HG02610 (cell line): ENCODE data around the gene EYS.

Experiments
- ATAC-seq: cut with Tn5 transposase; IDR thresholded peaks from one replicate; pipeline ENCODE4 v1.9.1; 2021; ENCODE audit warnings: mild to moderate bottlenecking, moderate library complexity; ENCODE audit not compliant: unreplicated experiment

EYS gene

DNA sequence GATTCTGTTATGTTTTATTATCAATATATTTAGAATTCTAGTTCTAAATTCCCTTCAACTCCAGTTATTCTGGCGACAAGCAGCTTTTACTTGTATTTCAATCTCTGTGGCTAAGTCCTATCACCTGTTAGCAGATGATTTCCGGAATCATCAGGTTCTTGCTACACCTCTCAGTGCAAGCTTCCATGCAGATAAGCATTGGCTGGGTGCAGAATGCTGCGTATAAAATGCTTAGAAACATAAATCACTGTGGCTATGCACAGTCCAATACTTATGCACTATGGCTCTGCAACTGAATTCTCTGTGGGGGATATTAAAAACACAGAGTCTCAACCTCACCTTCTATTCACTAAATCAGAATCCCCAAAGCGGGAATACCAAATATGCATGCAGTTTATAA lies 720.0 kb downstream of the EYS start:
- no peak for ATAC-seq

- no peak for ATAC-seq
Observed at GRCh38 chr6:64985726-64986125, 721.3 kb downstream of the EYS start.

DNA sequence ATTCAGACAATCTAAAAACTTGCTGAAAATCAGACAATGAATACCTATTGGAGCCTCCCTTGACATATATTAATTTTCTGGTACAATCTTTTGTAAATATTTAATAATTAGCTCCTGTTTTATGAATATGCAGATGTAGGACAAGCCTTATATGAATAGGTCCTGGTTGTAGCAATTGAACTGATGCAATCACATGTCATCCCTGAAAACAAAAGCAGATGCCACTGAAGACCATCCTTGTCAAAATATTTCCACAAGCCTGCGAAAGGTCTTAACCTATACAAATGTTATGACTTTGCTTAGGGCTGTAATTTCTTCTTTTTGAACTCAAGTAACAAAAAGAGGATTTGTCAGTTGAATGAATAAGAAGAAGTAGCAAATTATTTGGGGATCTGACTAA lies 722.1 kb downstream of the EYS start:
- ATAC-seq: no peak

DNA sequence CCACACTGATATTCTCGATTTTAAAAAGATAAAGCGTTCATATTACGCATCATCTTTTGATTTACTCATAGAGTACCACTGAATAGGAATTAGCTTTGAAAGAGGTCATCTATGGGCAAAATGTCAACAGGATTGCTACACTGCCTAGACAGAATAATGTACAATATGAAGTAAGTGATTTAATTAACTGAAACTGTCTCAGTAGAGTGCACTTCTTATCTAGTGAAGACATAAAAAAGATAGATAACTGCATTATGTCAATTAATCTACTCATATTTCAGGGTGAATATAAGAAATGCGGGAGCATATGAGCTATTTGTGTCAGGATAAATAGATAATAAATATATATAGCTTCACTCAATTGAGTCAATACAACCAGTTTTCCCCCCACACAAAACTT lies 723.9 kb downstream of the EYS start:
- no peak for ATAC-seq

GRCh38 chr6:64973142-64973541 lies 733.9 kb downstream of the EYS start:
- ATAC-seq: no peak

DNA sequence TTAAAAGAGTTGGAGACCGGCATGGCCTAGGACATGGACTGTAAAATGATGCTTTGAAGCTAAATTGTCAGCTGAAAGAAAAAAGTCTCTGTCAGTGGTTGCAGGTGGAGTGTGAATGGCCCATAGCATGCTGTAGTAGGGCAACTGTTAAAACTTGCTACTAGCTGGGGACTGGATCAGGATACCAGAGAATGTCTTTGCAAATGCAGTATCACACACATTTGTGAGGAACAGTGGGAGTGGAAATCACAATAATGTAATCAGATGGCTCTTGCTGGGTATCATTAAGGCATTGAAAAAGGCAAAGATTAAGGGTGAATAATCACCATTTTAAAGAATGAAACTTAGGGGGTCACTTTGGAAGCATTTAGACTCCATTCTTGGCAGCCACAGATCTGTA lies 737.9 kb downstream of the EYS start:
- ATAC-seq: no peak

- no peak for ATAC-seq
Observed at GRCh38 chr6:64955435-64955848, 751.6 kb downstream of the EYS start.

GRCh38 chr6:64949257-64949656 lies 757.8 kb downstream of the EYS start:
- ATAC-seq: no peak

DNA sequence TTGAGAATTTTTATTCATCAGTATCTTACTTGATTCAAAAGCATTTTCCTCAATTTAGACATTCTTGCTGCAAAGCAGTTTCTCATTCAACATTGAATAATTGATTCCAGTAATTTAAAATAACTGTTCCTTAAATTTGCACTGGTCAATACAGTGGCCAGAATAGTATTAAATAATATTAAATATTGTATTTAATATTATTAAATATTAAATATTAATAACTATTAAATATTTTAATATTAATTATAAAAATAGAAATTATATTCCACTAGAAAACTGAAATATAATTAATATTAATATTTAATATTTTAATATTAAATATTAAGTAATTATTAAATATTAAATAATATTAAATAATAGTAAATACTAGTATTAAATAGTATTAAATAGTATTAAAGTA lies 758.8 kb downstream of the EYS start:
- no peak for ATAC-seq

DNA sequence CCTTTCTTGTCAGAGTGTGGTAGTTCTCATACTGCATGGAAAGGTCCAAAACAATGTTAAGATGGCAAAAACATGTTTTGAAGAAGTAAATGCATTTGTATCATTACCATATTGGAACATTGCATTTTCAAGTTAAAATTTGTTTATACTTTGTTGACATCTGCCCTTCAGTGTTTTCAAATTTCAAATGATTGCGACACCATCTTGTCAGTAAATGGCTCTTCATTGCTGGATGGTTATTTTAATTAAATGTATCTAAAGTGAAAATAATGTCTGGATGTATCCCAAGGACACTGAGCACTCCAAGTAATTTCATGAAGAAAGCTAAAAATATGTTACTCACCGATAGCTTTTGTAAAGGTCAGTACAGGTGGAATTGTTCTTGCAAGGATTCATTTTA lies 761.6 kb downstream of the EYS start:
- no peak for ATAC-seq

DNA sequence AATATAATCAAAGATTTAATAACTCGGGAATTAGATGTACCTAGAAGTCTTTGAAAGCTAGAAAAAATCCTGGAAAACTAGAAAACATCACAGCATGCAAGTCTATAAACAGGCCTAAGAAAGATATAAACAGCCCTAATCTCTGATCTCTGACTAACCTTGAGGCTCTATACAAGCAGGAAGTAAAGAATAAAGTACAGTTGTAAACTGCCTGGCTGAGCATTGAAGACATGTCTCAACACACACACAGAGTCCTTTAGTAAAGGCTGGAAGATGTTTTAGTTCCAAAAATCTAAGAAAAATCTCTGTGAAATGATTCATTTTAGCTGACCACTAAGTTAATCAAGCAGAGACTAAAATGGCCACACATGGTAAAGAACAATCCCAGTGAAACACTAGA lies 774.5 kb downstream of the EYS start:
- no peak for ATAC-seq

DNA sequence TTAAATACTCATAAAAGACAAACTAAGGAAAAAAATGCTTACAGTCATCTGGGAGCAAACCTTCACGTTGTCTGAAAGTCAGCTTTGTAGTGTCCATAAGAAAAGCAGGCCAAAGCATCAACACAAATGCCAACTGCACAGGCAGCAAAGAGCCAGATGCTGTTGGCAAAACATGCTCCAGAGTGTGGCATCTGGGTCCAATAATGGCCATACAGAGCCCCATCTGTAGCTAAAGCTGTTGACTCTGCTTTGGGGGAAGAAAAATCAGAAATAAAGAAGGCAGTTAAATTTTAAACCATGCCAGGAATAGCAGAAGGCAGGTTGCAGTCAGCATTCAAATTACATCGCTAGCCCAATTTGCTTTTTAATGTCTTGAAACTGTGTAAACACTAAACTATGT lies 776.3 kb downstream of the EYS start:
- ATAC-seq: no peak

DNA sequence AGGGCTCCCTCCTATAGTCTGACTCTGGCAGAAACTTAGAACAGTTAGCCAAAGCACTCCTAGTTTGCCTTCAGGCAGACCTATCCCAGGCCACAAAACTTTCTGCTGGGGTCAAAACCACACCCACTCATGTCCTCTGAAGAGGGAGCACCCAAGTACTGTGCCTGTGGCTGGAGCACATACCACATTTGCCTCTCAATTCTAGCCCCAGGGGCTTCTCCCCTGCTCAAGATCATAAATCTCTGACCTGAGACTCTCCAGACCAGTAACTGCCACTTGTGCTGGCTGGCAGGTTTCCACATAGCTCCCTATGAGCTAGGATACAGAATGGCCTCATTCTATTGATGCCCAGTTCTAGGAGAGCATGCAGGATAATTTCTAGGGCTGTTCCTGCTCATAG lies 781.0 kb downstream of the EYS start:
- ATAC-seq: no peak

DNA sequence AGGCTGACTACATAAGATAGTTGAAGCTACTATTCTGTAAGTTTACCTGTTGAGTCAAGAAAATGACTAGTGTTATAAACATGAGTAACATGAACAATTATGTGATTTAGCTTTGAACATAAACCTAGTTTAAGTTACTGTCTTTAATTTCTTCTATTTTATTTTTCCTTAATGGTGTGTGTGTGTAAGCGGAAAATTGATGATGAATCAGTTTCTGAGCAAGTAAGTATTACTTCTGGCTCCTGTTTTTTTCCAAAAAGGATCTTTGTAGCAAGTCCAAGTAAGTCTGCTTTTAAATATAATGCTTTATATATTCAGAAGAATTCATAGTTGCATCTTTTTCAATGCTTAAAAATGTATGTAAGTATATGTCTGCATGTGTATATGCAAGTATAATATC lies 786.8 kb downstream of the EYS start:
- no peak for ATAC-seq

GRCh38 chr6:64914124-64914523 lies 792.9 kb downstream of the EYS start:
- ATAC-seq: no peak

DNA sequence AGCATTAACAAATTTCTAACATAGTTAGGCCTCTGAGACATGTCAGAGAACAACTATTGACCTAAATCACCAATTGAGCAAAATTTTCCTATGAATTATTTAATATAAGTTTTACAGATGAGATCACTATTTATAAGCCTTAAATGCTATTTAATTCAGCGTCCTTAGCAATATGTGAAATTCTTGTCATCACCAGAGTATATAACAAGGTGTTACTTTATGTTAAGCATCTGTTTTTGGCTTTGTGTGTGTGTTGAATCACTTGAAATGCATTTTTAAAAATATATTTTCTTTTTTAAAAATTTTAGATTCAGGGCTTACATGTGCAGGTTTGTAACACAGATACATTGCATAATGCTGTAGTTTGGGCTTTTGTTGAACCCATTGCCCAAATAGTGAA lies 794.1 kb downstream of the EYS start:
- no peak for ATAC-seq

DNA sequence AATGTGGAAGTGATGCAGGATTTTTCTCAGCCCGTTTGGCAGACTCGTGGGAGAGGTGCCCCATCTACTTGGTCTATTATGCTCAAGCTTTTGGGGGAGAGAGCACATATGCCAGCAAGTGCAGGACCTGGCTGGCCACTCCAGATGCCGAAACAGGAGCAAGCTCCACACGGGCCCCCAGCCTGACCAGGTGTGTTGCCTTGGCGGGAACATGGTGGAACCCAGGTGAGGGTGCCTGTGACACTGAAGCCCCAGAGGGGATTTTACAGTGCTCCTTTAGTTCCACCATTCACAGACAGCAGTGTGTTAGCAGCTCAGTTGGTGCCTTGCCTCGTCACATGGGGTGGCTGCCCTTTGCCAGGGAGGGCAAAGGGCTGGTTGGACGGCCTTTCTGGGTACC lies 798.9 kb downstream of the EYS start:
- ATAC-seq: no peak

GRCh38 chr6:64904616-64905015 lies 802.4 kb downstream of the EYS start:
- no peak for ATAC-seq

- ATAC-seq: no peak
Observed at GRCh38 chr6:64902596-64902995, 804.4 kb downstream of the EYS start.

DNA sequence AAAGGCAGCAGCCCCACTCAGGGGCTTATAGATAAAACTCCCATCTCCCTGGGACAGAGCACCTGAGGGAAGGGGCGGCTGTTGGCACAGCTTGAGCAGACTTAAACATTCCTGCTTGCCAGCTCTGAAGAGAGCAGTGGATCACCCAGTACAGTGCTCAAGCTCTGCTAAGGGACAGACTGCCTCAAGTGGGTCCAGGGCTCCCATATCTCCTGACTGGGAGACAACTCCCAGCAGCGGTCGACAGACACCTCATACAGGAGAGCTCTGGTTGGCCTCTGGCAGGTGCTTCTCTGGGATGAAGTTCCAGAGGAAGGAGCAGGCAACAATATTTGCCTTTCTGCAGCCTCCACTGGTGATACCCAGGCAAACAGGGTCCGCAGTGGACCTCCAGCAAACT lies 810.1 kb downstream of the EYS start:
- ATAC-seq: no peak

- ATAC-seq: no peak
Observed at GRCh38 chr6:64895945-64896344, 811.1 kb downstream of the EYS start.

DNA sequence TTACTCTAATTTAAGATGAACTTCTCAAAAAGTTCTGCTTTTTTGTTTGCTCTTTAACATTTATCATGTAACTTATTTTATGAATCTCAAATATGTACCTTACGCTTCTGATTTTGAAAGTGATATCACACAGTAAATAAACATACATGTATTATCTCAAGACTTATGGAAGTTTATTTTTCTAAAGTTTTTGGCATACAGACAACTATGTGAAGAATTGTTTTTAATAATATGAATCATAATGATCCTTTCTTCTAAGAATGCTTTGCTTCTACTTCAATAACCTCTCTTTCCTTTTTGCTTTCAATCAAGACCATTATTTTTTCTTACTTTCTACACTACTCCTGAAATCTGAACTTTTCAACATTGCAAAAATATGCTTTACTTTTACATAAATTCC lies 816.4 kb downstream of the EYS start:
- no peak for ATAC-seq

DNA sequence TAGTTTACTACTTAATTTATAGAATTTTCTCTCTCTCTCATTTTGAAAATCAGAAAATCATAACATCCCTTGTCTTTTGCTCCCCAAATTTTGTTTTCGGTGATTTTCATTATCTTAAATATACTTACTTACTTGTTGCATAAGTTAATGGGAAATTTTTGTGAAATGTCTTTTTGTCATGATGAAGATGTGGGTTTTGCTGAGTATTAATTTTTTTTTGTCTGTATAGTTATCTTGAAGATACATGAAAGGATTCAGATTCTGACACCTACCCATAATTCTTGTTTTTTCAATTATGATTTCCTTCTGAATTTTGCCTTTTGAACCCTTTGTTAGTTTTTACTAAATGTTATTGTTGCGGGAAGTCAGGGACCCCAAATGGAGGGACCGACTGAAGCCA lies 817.9 kb downstream of the EYS start:
- no peak for ATAC-seq

- no peak for ATAC-seq
Observed at GRCh38 chr6:64874776-64875175, 832.2 kb downstream of the EYS start.
